ENCODE data around the gene EPHA3.

GRCh38 chr3:89373434-89373833 lies 266.0 kb downstream of the EPHA3 start:
- TF ChIP-seq POLR2AphosphoS5 (IDR thresholded peaks at IDR 0.05; ENCODE audit: low read depth, low read length), result no peak
- no peak for TF ChIP-seq POLR2A (IDR thresholded peaks at IDR 0.05; ENCODE audit: low read depth, low read length)
- TF ChIP-seq TAF1 (IDR thresholded peaks at IDR 0.05; ENCODE audit: low read depth, low read length), result no peak
- TF ChIP-seq POU2F2 (IDR thresholded peaks at IDR 0.05; ENCODE audit: low read depth, low read length), result no peak
